HG02970 (cell line): Measurements from ENCODE around the gene TMEM161B.
"Not testable (repeated sequence)": the region's sequence is repeated elsewhere in the genome, so short reads cannot be mapped to it uniquely, and the experiment has no call there.

Experiments
- ATAC-seq: cut with Tn5 transposase; IDR thresholded peaks from one replicate; pipeline ENCODE4 v1.9.1; 2021; ENCODE audit warnings: mild to moderate bottlenecking, moderate library complexity, moderate number of reproducible peaks; ENCODE audit not compliant: unreplicated experiment, low FRiP score

The TMEM161B gene

DNA sequence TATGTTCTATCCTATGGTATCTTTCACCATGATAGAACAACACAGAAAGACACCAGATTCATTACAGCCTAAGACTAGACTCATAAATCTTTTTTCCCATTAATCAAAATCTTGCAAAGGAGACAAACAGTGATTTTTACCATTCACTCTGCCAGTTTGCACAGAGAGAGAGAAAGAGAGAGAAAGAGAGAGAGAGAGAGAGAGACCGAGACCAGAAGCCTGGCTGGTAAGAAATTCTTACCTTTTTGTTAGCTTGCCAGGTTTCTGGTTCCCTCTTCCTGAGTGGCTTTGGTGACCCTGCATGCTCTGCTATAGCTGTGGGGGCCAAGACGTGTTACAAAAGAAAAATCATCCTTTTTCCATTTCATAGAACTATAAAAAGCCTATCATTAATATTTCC, 18.6 kb downstream of the TMEM161B start:
- ATAC-seq, result no peak

DNA sequence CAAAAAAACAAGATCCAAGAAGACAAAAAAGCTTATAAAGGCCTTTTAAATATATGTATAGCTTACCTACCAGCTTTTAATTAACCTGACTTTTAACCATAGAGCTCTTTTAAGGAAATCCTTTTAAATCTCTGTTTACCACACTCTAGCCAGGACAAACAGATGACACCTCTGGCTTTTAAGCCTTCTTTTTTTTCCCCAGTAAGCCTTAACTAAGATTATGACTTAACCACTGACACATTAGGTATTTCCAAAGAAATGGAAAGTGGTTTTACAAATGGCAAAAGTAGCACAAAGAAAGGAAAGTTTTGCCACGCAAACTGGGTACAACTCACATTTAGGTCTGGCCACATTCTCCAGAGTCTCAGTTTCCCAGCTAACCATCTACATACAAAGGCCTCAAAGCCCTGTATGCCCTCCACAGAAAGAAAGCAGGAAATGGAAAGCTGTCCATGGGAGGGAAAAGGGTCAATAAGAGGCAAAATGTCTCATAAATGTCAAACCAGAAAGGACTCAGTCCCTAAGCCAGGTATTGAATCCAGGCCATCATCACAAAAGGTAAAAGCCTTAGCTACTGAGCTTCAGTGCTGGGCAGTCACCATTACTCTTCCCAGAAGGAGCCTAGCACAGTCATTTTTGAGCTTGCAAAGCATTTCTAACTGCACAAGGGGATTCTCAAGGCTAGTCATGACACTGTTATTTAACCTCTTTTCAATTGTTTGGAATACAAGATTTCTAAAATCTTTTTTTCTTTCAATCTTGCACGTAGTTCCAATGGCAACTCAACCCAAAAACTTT, 19.7 kb downstream of the TMEM161B start:
- ATAC-seq, result no peak

DNA sequence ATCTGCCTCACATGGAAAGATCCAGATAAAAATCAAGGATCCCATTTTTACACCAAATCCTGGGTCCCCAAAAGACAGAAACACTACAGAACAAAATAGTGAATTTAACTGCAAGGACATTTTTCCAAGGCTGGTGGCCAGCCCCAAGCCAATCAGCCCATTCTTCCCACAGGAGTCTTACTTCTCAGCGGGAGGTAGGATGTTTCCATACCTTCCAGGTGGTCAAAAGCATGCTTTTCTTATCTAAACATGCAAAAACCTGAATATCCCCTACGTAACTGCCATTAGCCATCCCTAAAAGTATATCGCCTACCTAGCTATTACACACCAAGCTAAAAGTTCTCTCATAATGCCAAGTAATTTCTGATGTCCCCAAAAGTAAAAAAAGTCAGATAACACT, 20.6 kb downstream of the TMEM161B start:
- ATAC-seq, result no peak

DNA sequence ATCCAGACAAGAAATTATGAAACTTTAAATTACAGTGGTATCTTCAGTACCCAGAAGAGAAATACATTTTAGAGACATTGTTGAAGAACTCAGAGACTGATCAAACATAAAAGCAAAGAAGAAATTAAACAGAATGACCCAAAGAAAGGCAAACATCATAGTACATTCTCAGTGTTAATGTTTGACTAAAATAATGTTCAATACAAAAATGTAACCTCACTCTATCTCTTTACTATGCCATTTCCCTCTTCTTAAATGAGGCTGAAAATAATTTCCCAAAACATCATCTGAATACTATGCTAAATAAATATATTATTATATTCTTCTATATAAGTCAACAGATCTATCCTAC, 22.8 kb downstream of the TMEM161B start:
- no peak for ATAC-seq

DNA sequence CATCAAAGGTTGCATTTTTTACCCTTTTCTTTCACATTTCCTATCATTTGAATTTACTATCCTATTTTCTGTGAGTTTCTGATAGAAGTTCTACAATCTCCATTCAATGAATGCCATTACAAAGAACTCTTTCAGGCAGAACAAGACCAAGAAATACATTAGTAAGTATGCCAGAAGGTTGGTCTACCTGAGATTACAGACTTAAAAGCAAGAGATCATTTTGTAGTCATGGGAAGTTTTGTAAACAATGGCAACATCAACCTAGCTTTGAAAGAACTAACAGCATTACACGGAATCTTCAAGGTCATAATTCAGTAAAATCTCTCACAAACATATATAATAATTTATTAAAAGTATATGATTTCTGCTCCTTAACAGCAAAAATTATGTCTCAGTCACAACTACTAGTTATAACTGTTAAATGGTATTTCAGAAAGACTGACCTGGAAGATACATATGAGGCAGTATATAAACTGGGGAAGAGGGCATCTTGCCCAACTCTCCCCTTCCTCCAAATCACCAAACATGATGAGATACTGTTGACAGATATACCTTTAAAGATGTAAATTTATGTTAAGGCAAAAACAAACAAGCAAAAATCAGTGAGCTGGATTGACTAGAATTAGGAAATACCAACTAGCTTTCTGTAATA, 23.3 kb downstream of the TMEM161B start:
- no peak for ATAC-seq

DNA sequence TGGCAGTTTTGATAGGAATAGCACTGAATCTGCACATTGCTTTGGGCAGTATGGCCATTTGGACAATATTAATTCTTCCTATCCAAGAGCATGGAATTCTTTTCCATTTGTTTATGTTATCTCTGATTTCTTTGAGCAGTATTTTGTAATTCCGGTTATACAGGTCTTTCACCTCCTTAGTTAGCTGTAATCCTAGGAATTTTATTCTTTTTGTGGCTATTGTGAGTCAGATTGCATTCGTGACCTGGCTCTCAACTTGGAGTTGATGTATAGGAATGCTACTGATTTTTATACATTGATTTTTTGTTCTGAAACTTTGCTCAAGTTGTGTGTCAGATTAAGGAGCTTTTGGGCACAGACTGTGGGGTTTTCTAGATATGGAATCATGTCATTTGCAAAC, 24.0 kb downstream of the TMEM161B start:
- ATAC-seq, result no peak

DNA sequence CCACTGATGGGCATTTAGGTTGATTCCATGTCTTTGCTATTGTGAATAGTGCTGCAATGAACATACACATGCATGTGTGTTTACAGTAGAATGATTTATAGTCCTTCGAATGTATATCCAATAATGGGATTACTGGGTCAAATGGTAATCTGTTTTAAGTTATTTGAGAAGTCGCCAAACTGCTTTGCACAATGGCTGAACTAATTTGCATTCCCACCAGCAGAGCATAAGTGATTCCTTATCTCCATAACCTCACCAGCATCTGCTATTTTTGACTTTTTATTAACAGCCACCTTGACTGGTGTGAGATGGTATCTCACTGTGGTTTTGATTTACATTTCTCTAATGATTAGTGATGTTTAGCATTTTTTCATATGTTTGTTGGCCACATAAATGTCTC, 25.2 kb downstream of the TMEM161B start:
- not testable (repeated sequence) for ATAC-seq

DNA sequence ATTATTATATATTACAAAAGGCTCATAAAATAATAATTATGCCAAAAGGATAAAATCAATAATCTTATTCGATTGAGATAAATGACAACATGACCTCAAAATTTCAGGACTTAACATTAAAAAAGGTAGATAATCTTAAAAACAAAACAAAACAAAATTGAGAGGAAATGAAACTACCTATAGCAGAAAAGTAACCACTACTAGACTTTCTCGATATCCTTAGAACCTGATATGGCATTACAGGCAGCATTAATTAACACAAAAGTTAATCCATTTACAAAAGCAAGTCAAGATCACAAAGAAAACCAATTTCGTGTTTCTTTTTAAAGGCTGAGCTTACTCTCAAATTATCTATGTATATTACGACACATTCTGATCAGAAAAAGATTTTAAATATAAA, 29.9 kb downstream of the TMEM161B start:
- no peak for ATAC-seq

DNA sequence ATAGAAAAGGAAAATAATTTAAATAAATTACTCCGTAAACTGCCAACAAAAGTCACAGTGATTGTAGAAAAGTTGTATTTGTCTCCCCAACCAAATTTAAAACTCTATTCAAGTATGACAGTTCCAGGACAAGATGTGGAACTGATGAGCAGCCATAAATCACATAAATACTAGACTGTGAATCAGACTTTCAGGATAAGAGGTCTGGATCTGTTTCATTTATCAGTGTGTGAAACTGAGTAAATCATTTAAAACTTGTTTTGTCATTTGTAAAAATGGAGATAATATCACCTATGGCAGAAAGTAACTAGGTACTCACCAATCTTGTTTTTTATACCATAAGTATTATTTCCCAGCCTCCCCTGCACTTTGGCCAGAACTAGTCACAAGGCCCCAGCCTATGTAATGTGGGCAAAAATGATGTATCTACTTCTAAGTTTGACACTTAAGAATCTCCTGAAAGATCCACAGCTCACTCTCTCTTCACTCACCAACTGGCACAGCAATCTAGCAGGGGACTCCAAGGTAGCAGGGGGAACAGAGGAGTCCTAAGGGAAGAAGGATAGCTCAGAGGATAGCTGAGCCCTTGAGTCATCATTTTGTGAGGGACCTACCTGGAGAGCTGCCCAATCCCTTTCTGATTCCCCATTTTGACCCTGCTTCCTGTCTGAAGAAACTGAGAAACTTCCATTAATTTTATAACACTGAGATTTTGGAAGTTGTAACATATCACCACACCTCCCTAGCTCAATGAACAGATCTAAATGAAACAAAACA, 31.6 kb downstream of the TMEM161B start:
- ATAC-seq, result no peak

DNA sequence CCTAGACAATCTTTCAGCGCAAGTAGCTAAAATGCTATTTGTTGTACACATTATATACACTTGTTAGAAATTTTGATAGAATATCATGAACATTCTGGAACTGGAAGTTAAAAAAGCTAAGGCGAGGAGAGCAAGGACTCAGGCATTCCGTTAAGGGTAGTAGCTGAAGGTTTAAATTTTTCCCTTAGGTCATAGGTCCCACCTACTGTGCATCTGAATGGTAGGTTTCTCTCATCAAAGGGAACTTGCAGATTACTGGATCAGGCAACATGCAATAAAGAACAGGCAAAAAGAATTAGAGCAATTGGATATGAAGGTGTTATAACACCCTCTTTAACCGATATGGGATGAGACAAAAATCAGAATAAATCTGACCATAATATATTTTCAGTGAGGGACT, 32.8 kb downstream of the TMEM161B start:
- no peak for ATAC-seq

DNA sequence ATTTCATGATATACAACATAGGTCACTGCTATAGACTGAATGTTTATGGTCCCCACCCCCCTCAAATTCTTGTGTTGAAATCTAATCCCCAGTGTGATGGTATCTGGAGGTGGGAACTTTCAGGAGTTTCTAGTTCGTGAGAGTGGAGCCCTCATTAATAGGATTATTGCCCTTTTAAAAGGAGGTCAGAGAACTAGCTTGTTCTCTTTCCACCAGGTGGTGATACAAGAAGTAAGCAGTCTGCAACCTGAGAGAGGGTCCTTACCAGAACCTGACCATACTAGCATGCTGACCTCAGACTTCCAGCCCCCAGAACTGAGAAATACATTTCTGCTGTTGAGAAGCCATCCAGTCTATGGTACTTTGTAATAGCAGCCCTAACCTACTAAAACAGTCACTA, 33.3 kb downstream of the TMEM161B start:
- ATAC-seq, result no peak

DNA sequence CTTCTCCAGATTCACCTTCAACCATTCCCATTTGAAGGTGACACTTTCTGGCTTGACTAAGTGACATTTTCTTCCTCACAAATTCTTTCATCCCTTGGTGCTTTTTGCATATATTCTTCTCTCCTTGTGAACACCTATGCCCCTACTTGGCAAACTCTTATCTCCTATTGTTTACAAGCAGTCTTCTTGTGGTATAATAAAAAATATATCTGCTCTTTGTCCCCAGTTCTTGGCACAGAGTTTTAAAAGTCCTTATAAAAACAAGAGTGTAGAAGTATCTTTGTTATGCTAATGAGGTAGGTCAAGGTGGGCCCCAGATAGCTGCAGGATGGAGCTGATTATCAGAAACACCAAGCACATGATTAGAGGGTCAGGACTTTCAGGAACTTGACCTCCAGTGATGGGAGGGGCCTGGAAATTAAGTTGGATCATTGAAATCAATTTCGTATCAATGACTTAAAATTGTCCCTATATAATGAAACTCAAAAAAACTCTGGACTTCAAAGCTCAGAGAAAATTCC, 38.0 kb downstream of the TMEM161B start:
- no peak for ATAC-seq

DNA sequence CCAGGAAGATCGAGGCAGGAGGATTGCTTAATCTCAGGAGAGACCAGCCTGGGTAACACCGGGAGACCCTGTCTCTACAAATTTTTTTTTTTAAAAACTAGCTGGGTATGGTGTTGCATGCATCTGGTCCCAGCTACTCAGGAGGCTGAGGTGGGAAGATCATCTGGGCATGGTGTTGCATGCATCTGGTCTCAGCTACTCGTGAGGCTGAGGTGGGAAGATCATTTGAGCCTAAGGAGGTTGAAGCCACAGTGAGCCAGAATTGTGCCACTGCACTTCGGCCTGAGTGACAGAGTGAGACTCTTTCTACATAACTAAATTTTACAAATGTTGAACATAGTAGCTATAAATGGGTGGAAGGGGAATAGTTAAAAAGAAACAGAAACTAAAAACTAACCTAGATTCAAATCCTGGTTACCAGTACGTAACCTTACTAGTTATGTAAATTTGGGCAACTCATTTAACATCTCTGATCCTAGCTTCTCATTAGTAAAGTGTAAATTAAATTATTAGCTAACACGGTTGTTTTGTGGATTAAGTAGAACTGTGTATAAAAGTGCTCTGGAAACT, 41.7 kb downstream of the TMEM161B start:
- ATAC-seq, result peak; percentile 73

DNA sequence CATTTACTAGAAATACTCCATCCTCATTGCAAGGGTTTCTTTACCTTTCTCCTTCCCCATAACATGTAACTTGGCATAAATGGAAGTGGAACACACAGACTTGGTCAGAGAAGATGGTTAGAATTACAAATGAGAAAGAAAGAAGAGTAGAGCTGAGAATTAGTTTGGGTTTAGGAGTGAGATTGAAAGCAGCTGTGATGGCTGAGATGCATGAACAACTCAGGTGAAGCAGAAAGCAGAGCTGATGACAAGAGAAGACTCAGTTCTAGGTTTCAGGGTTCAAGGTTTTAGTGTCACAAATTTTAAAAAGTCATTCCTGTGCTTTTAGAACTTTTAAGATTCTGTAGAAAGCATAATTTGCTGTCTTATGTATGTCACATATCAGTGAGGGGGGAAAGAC, 54.0 kb downstream of the TMEM161B start:
- no peak for ATAC-seq

DNA sequence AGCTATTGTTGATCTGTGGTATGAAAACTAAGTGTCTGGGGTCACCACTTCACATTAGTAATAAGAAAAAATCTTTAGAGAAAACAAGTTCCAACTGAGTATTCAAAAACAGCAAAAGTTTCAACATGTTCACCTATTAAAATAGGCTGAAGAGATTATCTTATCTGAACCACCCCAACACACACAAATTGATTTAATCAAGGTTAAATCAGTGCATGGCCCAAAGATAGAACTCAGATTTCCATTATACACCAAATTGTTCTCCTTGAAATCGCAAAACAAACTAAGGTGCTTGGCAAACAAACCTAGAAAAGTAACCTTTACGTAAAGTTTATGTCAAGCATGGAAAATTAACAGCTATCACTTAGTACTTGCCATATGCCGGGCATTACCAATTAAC, 61.1 kb downstream of the TMEM161B start:
- ATAC-seq, result no peak

DNA sequence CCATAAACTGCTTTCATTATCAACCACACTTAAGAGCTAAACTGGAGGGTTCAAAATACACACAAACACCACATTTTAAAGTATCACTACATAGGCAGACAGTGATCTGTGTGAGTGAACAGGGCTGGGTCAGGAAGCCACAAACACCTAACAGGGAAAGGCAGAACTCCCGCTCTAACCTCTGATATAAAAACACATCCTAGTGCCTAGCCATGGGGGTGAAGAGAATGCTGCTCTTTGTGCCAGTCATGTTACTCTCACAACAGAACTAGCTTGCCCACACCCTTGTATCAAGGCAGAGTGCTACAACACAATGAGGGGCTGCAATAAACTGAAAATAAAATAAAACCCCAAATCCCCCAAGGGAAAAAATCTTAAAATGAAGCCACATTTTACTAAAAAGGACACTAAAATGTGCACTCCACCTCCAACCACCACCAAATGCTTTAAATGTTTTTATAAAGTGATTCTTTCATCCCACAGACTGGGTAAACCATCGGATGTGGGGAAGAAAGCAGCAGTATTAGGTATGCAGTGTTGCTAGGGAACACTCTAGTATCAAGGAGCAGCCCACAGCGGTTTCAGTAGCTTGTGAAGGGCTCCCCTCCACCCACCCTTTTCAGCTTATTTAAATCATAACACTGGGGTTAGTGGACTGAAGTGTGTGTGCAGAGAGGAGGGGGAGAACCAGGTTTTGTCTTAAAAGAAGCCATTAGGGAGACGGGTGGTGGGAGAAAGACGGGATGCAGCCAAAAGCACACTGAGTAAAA, 64.5 kb downstream of the TMEM161B start:
- ATAC-seq, result no peak

DNA sequence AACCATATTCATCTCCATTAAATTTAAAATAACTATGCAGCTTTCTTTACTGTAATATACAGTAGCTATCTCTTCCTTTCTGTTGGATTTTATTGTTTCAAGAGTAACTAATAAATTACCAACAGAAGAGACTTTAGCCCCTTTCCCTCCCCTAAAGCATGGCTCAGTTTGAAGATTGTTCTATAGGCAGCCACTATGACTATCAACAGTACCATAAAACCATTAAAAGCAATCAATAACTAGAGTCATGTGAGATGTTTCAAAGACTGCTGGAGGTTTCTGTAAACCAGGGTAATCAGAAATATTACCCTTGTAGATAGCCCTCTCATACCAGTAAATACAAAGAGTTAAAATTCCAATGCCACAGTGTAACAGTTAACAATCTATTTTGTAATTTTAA, 73.0 kb downstream of the TMEM161B start:
- ATAC-seq, result no peak

DNA sequence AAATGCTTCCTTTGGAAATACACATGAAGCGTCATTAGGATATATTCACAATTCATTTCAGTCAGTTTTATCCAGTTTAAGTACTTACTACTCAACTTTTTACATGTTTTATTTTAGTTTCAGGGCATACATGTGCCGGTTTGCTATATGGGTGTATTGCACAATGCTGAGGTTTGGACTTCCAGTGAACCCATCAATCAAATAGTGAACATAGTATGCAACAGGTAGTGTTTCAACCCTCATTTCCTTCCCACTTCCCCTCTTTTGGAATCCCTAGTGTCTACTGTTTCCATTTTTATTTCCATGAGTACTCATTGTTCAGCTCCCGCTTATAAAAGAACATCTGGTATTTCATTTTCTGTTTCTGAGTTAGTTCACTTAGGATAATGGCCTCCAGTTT, 74.7 kb downstream of the TMEM161B start:
- no peak for ATAC-seq

DNA sequence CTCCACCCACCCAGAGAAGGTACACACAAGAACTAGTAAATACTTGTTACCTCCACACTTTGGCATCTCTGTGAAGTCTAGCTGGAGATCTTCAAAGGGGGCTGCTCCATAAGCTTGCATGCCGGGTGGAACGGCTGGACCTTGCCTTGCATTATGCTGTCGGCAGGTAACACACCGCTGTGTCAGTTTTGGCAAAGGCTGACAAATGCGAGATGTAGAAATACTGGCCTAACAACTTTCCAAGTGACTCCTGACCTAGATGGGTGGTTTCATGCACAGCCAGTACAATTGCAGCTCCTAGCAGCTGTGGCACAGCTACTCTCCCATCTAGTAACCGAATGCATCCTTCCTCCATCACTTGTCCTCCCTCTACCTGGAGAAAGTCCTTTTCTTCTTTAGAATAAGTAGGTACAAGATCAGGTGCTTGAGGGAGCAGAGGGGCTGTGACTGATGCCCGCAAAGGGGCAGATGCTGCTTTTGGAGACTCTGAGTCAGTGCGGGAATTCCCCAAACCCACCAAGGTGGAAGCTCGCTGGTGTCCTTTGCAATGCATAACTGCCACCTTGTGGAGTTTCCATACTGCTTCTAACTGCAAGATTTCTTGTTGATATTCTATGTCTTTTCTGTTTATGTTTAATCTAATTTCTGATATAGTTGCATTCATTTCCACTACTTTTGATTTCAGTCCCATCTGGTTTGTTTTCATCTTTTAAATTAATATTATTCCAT, 78.4 kb downstream of the TMEM161B start:
- ATAC-seq, result no peak

DNA sequence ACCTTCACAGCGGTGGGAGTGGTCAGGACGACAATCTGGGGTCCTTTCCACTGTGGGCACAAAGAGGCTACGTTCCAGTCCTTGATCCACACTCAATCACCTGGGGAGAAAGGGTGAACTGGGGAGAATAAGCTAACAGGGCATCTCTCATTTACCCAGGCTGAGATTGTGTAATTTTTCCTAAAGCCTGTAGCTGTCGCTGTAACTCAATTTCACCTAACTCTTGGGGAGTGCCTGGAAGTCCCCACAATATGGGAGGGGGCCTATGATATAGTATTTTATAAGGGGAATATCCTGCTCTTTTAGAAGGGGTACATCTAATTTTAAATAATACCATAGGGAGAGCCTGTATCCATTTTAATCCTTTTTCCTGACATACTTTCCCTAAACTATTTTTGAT, 79.2 kb downstream of the TMEM161B start:
- not testable (repeated sequence) for ATAC-seq
